Tibial nerve (tissue), 4 donors: Measurements from ENCODE around the gene WDR37.

Experiments used
- CTCF ChIP-seq, 5 experiments: fragments of 200-600 bp in 3 of 5; fragments of 450-650 bp in 2 of 5; sonication (generic) in 3 of 5; IDR thresholded peaks; one replicate each; pipeline ENCODE4 v1.5.1; 2016 to 2019; ENCODE audit warnings: antibody characterized with exemption in 5 of 5, mild to moderate bottlenecking in 3 of 5, moderate library complexity in 2 of 5
- EP300 ChIP-seq, 2 donors: sonication (generic); formaldehyde crosslinking; IDR thresholded peaks; one replicate each; pipeline ENCODE4 v1.6.1; 2017; ENCODE audit warnings: antibody characterized with exemption in 2 of 2, mild to moderate bottlenecking in 1 of 2
- POLR2A ChIP-seq, 2 donors: fragments of 450-650 bp; IDR thresholded peaks; one replicate each; pipeline ENCODE4 v1.6.1; 2017; ENCODE audit warnings: antibody characterized with exemption in 2 of 2, mild to moderate bottlenecking in 2 of 2, moderate library complexity in 2 of 2

GRCh38 chr10:1166828-1167275 is 110.7 kb downstream of the WDR37 start:
- no peak for TF ChIP-seq EP300 (IDR thresholded peaks at IDR 0.05)
- no peak for TF ChIP-seq POLR2A (IDR thresholded peaks at IDR 0.05)
- no peak for TF ChIP-seq CTCF (IDR thresholded peaks at IDR 0.05)
